22Rv1 (cell line): Measurements from ENCODE around the gene ACSBG1.

Source experiments
- CTCF ChIP-seq: fragments of 450-650 bp; IDR thresholded peaks from 2 replicates; pipeline ENCODE4 v1.5.1; 2017; ENCODE audit warnings: mild to moderate bottlenecking
- ZFX ChIP-seq: fragments of 450-650 bp; IDR thresholded peaks from 2 replicates; pipeline ENCODE4 v1.6.1; 2017; ENCODE audit warnings: antibody characterized with exemption, borderline replicate concordance

- TF ChIP-seq CTCF (no peak), ZFX (no peak)
Measured at GRCh38 chr15:78211189-78211921, 23.0 kb downstream of the ACSBG1 start.
